ENCODE measurements around the gene KCNH3.
"Not testable (repeated sequence)": the region's sequence is repeated elsewhere in the genome, so short reads cannot be mapped to it uniquely, and the experiment has no call there.

KCNH3 gene, protein sequence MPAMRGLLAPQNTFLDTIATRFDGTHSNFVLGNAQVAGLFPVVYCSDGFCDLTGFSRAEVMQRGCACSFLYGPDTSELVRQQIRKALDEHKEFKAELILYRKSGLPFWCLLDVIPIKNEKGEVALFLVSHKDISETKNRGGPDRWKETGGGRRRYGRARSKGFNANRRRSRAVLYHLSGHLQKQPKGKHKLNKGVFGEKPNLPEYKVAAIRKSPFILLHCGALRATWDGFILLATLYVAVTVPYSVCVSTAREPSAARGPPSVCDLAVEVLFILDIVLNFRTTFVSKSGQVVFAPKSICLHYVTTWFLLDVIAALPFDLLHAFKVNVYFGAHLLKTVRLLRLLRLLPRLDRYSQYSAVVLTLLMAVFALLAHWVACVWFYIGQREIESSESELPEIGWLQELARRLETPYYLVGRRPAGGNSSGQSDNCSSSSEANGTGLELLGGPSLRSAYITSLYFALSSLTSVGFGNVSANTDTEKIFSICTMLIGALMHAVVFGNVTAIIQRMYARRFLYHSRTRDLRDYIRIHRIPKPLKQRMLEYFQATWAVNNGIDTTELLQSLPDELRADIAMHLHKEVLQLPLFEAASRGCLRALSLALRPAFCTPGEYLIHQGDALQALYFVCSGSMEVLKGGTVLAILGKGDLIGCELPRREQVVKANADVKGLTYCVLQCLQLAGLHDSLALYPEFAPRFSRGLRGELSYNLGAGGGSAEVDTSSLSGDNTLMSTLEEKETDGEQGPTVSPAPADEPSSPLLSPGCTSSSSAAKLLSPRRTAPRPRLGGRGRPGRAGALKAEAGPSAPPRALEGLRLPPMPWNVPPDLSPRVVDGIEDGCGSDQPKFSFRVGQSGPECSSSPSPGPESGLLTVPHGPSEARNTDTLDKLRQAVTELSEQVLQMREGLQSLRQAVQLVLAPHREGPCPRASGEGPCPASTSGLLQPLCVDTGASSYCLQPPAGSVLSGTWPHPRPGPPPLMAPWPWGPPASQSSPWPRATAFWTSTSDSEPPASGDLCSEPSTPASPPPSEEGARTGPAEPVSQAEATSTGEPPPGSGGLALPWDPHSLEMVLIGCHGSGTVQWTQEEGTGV

DNA sequence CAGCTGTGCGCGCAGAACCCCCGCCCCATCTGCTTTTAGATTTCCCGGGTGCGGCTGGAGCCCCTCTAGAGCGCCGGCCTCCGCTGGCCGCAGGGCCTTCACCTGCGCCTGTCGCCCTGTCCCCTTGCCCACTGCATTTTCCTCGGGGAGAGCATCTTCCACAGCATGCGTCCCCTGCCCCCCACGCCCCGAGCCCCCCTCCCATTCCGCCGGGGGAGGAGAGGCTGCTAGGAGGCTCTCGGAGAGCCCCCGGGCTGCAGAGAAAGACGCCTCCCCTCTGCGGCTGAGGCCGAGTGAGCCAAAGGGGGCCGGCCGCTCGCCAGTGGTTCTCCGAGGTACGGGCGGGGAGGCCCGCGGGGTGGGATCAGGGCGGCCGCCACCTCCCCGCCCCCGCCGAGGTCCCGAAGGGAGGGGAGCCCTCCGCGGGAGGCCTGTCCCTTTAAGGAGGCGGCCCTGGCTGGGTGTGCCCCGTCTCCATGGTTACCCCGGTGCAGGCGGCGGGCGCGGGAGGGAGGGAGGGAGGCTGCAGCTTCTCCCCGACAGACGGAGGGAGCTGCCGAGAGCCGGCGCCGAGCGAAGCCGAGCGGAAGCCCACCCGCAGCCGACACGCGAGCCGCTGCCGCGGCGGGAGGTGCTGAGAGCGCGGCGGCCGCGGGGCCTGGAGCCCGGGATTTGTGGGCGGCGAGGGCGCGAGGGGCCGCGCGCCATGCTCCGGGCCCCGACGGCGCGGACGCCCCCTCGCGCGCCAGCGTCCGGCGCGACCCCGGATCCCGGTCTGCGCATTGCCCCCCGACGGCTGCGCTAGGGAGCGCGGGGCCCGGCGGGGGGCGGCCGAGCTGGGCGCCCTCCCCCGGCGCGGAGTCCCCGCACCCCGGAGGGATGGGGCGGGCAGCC is at the start of gene KCNH3:
Gene KCNH3 (plus strand): TSS at position 521 of the 894 bp plus-strand sequence. CDS start 387 bp downstream, outside the sequence.
- peak; percentile 84 for DNase-seq

DNA sequence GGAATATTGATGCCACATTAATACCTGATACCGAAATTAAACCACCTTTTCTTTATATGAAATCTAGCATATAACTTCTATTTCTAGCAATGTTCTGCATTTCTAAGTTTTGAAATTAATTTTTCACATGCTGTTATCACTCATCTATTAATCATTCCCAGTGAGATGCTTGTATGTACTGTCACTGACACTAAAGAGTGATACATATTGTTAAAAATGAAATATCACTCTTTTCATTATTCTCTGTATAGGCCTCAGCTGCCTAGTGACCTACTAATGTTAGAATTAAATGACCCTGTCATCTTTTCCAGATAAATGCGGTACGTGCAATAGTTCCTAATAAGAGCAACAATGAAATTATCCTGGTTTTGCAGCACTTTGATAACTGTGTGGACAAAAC is 49.7 kb upstream of the KCNH3 start:
- DNase-seq: no peak

DNA sequence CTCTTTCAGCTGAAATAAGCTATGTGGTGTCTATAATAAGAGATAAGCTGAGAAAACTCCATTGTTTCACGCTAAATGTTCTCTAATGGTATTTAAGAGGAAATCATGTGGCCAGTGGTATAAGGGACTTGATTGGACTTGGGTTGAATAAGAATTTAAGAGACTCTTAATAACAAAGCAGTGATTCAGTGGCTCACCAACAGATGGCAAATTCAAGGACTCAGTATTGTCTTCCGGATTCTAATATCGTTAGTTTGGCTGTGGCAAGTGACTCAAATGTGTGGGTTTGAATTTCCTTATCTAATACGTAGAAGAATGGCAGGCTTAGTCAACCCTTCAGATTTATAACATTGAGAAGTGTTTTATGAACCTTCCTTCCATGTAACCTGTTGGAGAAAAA is 49.1 kb upstream of the KCNH3 start:
- no peak for DNase-seq

DNA sequence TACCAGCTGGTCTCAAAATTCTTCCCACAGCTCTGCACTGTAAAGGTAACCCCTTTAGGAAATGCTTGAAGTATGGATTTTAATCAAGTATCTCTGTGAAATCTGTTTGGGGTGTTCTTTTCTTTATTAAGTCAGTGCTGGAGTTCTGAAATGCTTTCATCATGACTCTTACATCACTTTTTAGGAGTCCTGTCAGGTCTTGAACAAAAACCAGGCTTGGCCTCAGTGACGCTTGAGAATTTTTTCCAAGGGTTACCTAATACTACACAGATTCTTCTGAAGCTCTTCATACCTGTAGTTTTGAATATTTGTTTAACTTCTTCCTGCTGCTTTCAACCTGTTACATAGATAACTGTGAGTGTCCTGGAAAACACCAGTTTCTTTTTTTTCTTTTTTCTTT is 47.0 kb upstream of the KCNH3 start:
- no peak for DNase-seq

DNA sequence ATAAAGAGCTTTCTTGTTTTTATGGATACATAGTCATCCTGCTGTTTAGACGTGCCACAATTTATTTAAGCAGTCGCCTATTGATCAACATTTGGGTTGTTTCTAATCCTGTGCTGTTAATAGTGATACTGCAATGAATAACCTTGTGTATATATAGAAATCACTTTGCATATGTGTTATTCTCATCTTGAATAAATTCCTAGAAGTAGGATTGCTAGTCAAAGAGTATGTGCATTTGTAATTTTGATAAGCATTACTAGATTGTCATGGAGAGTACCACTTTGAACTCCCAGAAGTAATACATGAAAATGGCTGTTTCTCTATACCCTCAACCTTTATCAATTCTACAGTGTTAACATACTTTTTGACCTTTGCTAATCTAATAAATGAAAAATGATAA is 44.9 kb upstream of the KCNH3 start:
- no peak for DNase-seq

DNA sequence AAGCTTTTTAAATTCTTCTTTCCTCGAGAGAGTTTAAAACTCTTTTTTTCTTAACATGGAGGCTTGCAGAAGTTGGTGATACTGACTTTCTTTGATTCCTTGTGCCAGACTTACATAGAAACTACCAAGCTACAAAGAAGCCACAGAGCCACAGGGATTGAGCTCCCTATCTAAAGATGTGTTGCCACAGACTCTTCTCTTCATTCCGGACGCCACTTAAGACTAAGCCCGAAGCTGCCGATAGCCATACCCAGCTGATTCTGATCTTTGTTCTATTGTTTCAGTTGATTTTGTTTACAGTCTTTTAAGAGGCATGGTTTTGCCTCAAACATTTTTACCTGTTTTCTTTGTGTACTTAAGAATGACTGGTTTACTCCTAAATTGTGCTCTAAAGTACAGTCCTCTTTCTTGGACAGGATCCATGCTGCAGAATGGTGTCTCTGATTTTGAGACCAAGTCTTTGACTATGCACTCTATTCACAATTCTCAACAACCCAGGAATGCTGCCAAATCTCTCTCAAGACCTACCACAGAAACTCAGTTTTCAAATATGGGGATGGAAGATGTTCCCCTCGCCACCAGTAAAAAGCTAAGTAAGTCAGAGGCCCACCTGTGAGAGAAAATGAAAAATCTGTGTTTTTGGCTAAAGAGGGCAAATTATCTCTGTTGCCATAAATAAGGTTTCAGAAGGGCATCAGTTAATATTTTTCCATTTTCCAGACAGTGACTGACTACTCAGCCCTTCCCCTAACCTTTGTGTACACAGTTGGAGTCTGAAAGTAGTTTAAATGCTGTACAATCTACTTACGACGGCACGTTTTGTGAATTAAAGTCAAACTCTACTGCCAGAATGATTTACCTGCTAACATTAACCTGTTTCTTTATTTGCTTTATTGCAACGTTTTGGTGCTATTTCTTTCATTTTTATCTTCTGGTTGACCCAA is 42.1 kb upstream of the KCNH3 start:
- DNase-seq: no peak

DNA sequence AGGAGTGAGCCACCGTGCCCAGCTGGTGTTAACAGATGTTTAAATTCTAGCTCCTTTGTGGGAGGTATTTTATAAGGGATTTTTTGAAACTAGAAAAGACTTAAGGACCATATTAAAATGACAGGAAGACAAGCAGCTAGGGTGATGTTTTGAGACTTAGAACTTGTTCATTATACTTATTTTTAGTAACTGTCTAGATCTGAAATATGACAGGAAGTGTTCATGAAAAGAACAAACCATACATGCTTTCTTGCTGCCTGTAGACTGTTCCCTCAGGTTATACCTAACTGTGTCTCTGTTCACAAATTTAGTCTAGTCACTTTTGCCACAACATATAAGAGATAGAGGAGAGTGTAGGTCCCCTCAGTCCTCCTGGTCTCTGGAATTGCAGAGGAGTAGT is 36.9 kb upstream of the KCNH3 start:
- no peak for DNase-seq

DNA sequence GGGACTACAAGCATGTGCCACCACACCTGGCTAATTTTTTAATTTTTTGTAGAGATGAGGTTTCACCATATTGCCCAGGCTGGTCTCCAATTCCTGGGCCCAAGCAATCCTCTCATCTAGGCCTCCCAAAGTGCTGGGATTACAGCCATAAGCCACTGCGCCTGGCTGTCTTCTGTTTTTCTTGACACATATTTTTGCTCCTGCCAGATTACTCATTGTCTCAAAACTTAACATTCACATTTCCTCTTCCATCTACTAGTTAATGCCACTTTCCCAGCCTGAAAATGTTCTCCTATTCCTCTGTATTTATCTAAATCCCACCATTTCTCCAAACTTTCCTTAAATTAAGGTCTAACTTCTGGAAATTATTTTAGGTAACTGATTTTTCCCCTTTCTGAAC is 36.2 kb upstream of the KCNH3 start:
- no peak for DNase-seq

DNA sequence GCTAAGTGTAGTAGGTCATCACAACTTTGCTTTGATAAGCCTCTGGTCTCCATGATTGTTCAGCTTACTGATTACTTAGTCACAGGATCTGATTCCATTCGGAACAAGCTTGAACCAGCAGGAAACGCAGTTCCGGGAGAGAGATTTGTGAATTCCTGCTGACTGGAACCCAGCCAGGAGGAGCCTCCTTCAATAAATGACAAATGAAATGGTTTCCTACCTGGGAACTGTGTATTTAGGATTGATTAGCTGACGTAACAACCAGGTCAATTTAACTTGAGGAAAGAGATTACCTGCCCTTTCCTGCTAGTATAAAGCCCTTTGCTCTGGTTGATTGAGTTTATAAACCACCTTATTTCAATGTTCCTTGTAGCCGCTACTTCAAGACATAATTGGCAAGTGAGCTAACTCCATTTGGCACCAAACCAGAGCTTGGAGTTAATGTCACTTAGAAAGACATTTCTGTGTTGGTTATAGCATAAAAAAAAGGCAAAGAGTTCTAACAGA is 35.1 kb upstream of the KCNH3 start:
- DNase-seq: no peak

DNA sequence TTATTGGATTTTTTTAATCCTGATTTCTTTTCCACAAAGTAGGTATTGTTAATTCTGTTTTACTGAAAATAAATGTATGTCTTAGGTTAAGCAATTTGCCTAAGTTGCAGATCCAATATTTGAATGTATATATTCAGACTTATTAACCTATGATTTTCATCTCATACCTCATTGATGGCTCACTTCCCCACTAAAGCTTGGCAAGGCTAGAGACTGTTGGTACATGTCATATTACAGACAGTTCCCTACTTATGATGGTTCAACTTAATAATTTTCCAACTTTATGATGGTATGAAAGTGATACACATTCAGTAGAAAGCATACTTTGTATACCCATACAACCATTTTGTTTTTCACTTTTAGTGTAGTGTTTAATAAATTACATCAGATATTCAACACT is 33.2 kb upstream of the KCNH3 start:
- no peak for DNase-seq

DNA sequence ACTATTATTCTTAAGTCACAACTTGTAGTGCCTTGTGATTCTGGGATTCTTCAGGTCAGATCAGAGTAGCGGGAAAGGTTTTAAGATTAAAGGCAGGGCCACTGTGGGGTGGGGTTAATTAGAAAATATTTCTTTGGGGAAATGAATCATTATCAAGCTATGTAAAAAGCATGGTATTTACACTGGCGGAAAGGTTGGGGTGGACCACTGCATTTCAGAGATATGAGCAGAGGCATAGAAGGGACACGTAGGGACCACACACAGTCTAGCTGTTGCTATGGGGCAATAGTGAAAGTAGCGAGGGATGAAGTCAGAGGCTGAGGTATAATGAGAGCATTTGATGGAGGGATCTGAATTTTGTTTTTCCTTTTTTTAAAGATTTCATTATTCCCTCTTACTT is 31.7 kb upstream of the KCNH3 start:
- no peak for DNase-seq

DNA sequence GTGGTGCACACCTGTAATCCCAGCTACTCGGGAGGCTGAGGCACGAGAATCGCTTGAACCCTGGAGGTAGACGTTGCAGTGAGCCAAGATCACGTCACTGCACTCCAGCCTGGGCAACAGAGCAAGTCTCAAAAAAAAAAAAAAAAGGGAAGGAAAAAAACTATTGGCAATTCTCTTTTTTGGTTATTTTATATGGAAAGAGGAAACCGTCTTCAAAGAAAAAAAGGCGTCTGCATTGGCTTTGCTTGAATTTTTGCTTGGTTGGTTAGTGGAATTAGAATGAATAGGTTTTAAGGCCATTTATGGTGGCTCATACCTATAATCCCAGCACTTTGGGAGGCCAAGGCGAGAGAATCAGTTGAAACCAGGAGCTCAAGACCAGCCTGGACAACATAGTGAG is 29.1 kb upstream of the KCNH3 start:
- not testable (repeated sequence) for DNase-seq

DNA sequence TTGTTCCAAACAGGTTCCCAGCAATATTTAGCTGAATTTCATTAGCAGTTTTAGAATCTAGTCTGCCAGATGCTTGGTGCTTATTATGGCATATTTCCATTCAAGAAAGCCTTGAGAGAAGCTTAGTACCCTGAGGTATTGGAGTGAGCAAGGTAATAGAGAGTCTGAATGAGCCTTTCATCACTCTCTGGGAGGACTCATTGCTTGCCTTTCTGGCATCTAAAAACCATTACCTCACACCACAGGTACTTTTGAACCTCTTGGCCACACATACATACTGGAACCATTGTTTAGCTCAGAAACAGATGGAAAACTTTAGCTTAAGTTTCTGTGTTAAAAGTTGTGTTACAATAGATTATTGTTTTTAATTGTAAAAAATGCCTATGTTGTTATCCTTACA is 27.4 kb upstream of the KCNH3 start:
- DNase-seq: no peak

DNA sequence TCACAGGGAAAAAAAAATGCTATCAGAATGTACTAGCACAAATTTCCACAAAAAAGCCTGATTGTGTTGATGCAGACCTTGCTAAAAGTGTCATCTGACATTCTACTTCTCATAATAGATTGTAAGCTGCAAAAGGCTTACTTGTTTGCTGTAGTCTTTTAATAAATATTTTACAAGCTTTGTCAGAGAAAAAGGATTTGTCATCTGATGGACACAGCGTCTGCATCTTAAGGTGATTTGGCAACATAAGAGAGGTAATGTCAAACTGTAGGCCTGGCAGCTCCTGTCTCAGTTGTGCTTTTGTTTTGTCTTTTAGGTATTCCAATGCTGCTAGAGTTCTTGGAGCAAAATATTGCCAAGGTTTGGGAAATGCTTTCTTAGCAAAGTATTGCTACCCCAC is 26.3 kb upstream of the KCNH3 start:
- no peak for DNase-seq

DNA sequence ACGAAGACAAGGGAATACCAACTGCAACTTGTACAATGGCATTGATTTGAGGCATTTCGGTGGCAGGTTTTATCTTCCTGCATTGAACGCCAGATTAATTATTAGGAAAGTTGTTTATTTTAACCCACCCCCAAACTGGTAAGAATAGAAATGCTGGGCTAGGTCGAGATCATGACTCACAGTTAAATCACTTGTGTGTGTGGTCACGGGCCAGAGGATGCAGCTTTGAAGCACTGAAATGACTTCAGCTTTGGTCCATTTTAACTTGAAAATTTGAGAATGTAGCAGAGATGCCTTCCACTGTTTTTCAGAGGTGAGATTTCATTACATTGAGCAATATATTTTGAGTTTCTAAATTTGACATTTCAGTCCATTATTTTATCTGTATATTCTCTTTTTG is 23.6 kb upstream of the KCNH3 start:
- DNase-seq: no peak

DNA sequence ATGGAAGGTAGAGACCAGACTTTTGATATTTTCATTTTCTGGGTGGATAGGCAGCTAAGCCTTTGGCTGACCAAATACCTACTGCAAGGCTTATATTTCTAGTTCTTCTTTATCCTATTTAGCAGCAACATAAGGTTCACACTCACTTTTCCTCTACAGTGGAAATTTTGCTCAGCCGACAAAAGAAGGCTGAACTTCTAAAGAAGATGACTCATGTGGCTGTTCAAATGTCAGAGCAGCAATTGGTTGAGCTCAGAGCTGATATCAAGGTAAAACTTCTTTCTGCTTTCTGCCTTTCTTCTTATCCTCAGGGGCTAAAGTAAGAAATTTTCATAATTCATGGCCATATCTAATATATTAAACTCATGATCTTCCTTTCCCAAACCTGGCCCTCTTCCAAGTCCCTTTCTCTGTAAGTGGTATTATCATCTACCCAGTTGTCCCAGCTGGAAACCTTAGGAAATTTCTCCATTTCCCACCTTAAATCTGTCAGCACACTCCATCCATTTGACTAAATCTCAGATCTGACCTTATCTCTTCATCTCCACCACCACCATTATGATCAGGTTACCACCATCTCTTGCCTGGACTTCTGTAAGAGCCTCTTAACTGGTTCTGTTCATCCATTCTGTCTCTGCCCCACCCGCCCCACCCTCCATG is 19.8 kb upstream of the KCNH3 start:
- no peak for DNase-seq

DNA sequence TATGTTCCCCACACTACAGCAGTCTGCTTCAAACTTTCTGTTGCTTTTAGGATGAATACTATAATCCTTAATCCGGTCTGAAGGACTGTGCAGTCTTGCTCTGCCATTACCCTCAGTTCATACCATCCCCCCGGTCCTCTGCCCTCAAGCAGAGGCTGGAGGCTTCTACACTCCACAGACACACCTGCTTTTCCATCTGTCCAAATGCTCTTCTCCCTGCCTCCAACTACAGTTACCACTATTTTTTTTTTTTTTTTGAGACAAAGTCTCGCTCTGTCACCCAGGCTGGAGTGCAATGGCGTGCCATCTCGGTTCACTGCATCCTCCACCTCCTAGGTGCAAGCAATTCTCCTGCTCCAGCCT is 19.3 kb upstream of the KCNH3 start:
- no peak for DNase-seq

DNA sequence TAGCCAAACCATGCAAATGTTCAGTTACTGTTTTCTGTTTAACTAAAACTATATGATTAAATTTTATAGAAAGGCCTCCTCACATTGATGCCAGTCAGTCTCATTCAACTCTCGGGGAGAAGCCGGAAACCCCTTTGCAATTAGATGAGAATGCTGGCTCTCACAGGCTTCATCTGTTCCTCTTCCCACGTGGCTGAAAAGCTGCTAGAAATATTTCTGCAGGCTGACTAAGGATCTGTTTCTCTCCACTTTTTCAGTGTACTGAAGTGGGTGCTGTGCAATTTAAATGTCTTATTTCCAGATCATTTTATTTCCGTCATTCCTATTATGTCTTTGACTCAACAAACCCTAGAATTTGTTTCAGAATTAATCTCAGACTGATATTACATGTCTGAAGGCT is 17.4 kb upstream of the KCNH3 start:
- DNase-seq: no peak

DNA sequence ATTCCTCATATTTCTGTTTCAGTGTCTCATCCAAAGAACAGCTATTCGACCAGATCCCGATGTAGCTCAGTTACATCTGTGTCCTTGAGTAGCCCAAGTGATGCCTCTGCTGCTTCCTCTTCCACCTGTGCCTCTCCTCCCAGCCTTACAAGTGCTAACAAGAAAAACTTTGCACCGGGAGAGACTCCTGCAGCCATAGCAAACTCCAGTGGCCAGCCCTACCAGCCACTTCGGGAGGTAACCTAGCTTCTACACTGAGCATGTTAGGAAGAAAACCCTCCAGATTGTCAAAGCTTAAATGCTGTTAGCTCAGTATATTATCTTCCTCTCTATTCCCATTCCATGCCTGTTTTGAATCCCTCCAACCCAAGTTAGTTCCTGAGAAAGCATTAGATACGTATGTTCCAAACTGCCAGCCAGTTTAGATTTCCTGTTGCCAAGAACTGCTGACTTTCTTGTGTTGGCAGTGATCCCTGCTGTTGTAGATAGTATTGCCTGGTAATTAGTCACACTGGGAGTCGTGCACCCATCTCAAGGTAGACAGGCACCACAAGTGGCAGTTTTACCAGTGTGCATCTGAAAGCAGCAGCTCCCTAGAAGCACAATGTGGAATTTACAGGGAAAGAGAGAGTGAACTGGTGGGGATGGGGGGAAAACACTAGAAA is 14.0 kb upstream of the KCNH3 start:
- DNase-seq: no peak

DNA sequence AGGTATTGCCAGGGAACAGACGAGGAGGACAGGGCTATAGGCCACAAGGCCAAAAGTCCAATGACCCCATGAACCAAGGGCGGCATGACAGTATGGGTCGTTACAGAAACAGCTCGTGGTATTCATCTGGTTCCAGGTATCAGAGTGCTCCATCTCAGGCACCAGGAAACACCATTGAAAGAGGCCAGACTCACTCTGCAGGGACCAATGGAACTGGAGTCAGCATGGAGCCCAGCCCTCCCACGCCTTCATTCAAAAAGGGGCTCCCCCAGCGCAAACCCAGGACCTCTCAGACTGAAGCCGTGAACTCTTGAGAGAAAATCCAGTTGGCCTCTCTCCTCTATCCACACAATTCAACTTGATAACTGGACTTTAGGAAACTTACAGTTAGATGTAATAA is 12.9 kb upstream of the KCNH3 start:
- no peak for DNase-seq
